Stimulated activated CD4-positive, alpha-beta T cell treated with anti-CD3 and anti-CD28 coated beads, Interleukin-1b, Interleukin-23, amount 100 ng/mL, for 1 hour (primary cell): ENCODE measurements around the gene FAM120A.

Experiments
- DNase-seq, 2 donors: peaks; one replicate each; pipeline ENCODE4 v3.0.0-alpha.2; 2020; ENCODE audit warnings: low read depth in 2 of 2

The FAM120A gene

GRCh38 chr9:93578844-93579243 is 127.4 kb downstream of the FAM120A start:
- no peak for DNase-seq

GRCh38 chr9:93579711-93580516 is 128.4 kb downstream of the FAM120A start:
- no peak for DNase-seq

GRCh38 chr9:93580654-93581380 is 129.3 kb downstream of the FAM120A start:
- DNase-seq: no peak

- DNase-seq: no peak
Observed at GRCh38 chr9:93582115-93582514, 130.6 kb downstream of the FAM120A start.

GRCh38 chr9:93582550-93582949 is 131.1 kb downstream of the FAM120A start:
- DNase-seq: no peak

- no peak for DNase-seq
Observed at GRCh38 chr9:93585259-93585658, 133.8 kb downstream of the FAM120A start.

- no peak for DNase-seq
Observed at GRCh38 chr9:93585695-93586094, 134.2 kb downstream of the FAM120A start.

GRCh38 chr9:93586290-93587057 is 135.0 kb downstream of the FAM120A start:
- DNase-seq: no peak

- DNase-seq: no peak
Observed at GRCh38 chr9:93587284-93587650, 135.8 kb downstream of the FAM120A start.

- DNase-seq: no peak
Observed at GRCh38 chr9:93587651-93588347, 136.3 kb downstream of the FAM120A start.

- DNase-seq: no peak
Observed at GRCh38 chr9:93588641-93589609, 137.4 kb downstream of the FAM120A start.

GRCh38 chr9:93589688-93590087 is 138.2 kb downstream of the FAM120A start:
- DNase-seq: no peak

- no peak for DNase-seq
Observed at GRCh38 chr9:93590609-93591234, 139.2 kb downstream of the FAM120A start.

- no peak for DNase-seq
Observed at GRCh38 chr9:93591301-93592007, 140.0 kb downstream of the FAM120A start.

GRCh38 chr9:93592008-93592642 is 140.6 kb downstream of the FAM120A start:
- no peak for DNase-seq

GRCh38 chr9:93592643-93593021 is 141.1 kb downstream of the FAM120A start:
- no peak for DNase-seq

GRCh38 chr9:93593144-93593658 is 141.7 kb downstream of the FAM120A start:
- DNase-seq: no peak

GRCh38 chr9:93594041-93594756 is 142.7 kb downstream of the FAM120A start:
- no peak for DNase-seq
